SK-N-SH treated with all-trans-retinoic acid at 6 μM for 48 hours (cell line): ENCODE results near the gene SEC14L1.
A peak's percentile ranks its signal among the peaks of the same experiment; 100 is the strongest.
"Not testable (repeated sequence)": the region's sequence is repeated elsewhere in the genome, so short reads cannot be mapped to it uniquely, and the experiment has no call there.

Experiments
- ATAC-seq: fragments of 200-7000 bp; cut with Tn5 transposase; 3 replicates; pipeline ENCODE4 v1.9.1; 2020; ENCODE audit warnings: mild to moderate bottlenecking, moderate library complexity
- ARNTL ChIP-seq: fragments of 450-650 bp; formaldehyde crosslinking; IDR thresholded peaks from 2 replicates; pipeline ENCODE4 v1.5.0; 2020; ENCODE audit warnings: low read depth, mild to moderate bottlenecking, moderate library complexity, borderline replicate concordance
- BACH2 ChIP-seq: fragments of 250-450 bp; sonication (Bioruptor Pico); IDR thresholded peaks from 2 replicates; pipeline ENCODE4 v1.9.0; 2021; ENCODE audit warnings: mild to moderate bottlenecking, borderline replicate concordance
- CREB5 ChIP-seq: fragments of 250-450 bp; sonication (Bioruptor Pico); IDR thresholded peaks from 2 replicates; pipeline ENCODE4 v1.5.1; 2020; ENCODE audit warnings: low read depth, mild to moderate bottlenecking, moderate library complexity
- CSDC2 ChIP-seq: fragments of 250-450 bp; sonication (Bioruptor Pico); IDR thresholded peaks from 2 replicates; pipeline ENCODE4 v1.5.0; 2020; ENCODE audit warnings: mild to moderate bottlenecking, moderate library complexity
- CSRNP3 ChIP-seq: fragments of 250-450 bp; sonication (Bioruptor Pico); IDR thresholded peaks from 2 replicates; pipeline ENCODE4 v1.5.1; 2021; ENCODE audit warnings: mild to moderate bottlenecking, moderate library complexity
- ESRRG ChIP-seq: fragments of 250-450 bp; sonication (Bioruptor Pico); IDR thresholded peaks from 2 replicates; pipeline ENCODE4 v1.6.1; 2021; ENCODE audit warnings: mild to moderate bottlenecking
- GLIS3 ChIP-seq: fragments of 250-450 bp; sonication (Bioruptor Pico); IDR thresholded peaks from 2 replicates; pipeline ENCODE4 v1.5.0; 2020; ENCODE audit warnings: mild to moderate bottlenecking, moderate library complexity
- ISL1 ChIP-seq: fragments of 250-450 bp; sonication (Bioruptor Pico); IDR thresholded peaks from 2 replicates; pipeline ENCODE4 v2.1.2; 2022; ENCODE audit warnings: mild to moderate bottlenecking, moderate library complexity
- PATZ1 ChIP-seq: fragments of 250-450 bp; sonication (Bioruptor Pico); IDR thresholded peaks from 2 replicates; pipeline ENCODE4 v1.8.0; 2020; ENCODE audit warnings: mild to moderate bottlenecking, moderate library complexity, borderline replicate concordance
- PPARA ChIP-seq: fragments of 250-450 bp; sonication (Bioruptor Pico); IDR thresholded peaks from 2 replicates; pipeline ENCODE4 v1.5.0; 2020; ENCODE audit warnings: mild to moderate bottlenecking, borderline replicate concordance
- RARB ChIP-seq: fragments of 250-450 bp; sonication (Bioruptor Pico); IDR thresholded peaks from 2 replicates; pipeline ENCODE4 v1.8.0; 2021; ENCODE audit warnings: mild to moderate bottlenecking, moderate library complexity
- SNAI2 ChIP-seq: fragments of 250-450 bp; sonication (Bioruptor Pico); IDR thresholded peaks from 2 replicates; pipeline ENCODE4 v1.5.0; 2020; ENCODE audit warnings: mild to moderate bottlenecking, moderate library complexity
- TOX ChIP-seq: fragments of 250-450 bp; sonication (Bioruptor Pico); IDR thresholded peaks from 2 replicates; pipeline ENCODE4 v1.8.0; 2021; ENCODE audit warnings: mild to moderate bottlenecking, moderate library complexity, borderline replicate concordance
- TSHZ2 ChIP-seq: fragments of 250-450 bp; sonication (Bioruptor Pico); IDR thresholded peaks from 2 replicates; pipeline ENCODE4 v1.5.0; 2020; ENCODE audit warnings: mild to moderate bottlenecking, moderate library complexity
- ZFP3 ChIP-seq: fragments of 250-450 bp; sonication (Bioruptor Pico); IDR thresholded peaks from 2 replicates; pipeline ENCODE4 v1.5.0; 2020; ENCODE audit warnings: mild to moderate bottlenecking, moderate library complexity
- ZFP30 ChIP-seq: fragments of 450-650 bp; formaldehyde crosslinking; IDR thresholded peaks from 2 replicates; pipeline ENCODE4 v1.5.0; 2022; ENCODE audit warnings: mild to moderate bottlenecking, moderate library complexity
- ZNF565 ChIP-seq: fragments of 450-650 bp; formaldehyde crosslinking; conservative IDR thresholded peaks from 2 replicates; pipeline ENCODE4 v1.5.0; 2020; ENCODE audit warnings: low read depth, mild to moderate bottlenecking, moderate library complexity
- ZNF70 ChIP-seq: fragments of 450-650 bp; formaldehyde crosslinking; IDR thresholded peaks from 2 replicates; pipeline ENCODE4 v1.5.0; 2020; ENCODE audit warnings: mild to moderate bottlenecking, moderate library complexity
- ZNF8 ChIP-seq: fragments of 450-650 bp; formaldehyde crosslinking; IDR thresholded peaks from 2 replicates; pipeline ENCODE4 v1.5.0; 2020; ENCODE audit warnings: mild to moderate bottlenecking, moderate library complexity
- TF ChIP-seq, protein P1 (sequence below): fragments of 250-450 bp; sonication (Bioruptor Pico); IDR thresholded peaks from 2 replicates; pipeline ENCODE4 v1.8.0; 2021; ENCODE audit warnings: low read depth, mild to moderate bottlenecking, moderate library complexity, borderline replicate concordance

The SEC14L1 gene

DNA sequence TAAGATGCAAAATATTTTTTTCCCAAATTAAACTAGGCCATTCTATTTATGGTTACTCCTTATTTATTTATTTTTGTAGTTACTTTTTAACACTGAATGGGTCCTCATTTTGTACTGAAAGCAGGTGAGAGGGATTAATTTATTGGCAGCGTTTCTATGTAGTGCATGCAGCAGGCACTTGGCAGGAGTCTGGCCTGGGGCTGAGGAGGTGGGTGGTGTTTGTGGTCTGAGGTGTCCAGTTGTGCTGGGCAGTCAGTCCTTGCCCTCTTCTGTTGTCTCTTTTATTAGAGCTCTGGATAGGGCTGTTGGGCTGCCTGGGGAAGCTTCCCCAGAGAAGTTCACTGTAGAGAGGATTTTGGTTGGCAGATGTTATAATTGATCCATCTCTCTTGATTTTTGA is 12.7 kb downstream of the SEC14L1 start:
- peak; percentile 56 for ATAC-seq
- no peak for TF ChIP-seq PPARA (CRISPR knock-in tag)
- TF ChIP-seq RARB (CRISPR knock-in tag), result no peak
- TF ChIP-seq ZFP3, result no peak
- no peak for TF ChIP-seq TOX

DNA sequence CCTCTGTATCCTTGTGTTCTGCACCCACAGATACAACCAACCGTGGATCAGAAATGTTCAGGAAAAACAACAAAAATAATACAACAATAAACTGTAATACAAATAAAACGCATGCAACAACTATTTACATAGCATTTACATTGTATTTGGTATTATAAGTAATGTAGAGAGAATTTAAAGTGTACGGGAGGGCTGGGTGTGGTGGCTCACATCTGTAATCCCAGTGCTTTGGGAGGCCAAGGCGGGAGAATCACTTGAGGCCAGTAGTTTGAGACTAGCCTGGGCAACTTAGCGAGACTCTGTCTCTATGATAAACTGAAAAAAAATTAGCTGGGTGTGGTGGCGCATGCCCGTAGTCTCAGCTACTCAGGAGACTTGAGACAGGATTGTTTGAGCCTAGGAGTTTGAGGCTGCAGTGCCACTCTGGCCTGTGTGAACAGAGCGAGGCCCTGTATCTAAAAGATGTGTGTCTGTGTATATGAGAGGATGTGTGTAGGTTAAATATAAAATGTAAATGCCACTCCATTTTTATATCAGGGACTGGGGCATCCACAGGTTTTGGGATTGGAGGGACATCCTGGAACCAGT is 13.3 kb downstream of the SEC14L1 start:
- no peak for TF ChIP-seq PATZ1 (CRISPR knock-in tag)
- no peak for TF ChIP-seq CSDC2
- TF ChIP-seq ZFP30 (CRISPR knock-in tag), result no peak
- no peak for TF ChIP-seq CSRNP3 (CRISPR knock-in tag)
- TF ChIP-seq TOX, result no peak
- TF ChIP-seq ZNF70 (CRISPR knock-in tag), result no peak
- TF ChIP-seq, protein P1, sequence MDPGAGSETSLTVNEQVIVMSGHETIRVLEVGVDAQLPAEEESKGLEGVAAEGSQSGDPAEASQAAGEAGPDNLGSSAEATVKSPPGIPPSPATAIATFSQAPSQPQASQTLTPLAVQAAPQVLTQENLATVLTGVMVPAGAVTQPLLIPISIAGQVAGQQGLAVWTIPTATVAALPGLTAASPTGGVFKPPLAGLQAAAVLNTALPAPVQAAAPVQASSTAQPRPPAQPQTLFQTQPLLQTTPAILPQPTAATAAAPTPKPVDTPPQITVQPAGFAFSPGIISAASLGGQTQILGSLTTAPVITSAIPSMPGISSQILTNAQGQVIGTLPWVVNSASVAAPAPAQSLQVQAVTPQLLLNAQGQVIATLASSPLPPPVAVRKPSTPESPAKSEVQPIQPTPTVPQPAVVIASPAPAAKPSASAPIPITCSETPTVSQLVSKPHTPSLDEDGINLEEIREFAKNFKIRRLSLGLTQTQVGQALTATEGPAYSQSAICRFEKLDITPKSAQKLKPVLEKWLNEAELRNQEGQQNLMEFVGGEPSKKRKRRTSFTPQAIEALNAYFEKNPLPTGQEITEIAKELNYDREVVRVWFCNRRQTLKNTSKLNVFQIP (CRISPR knock-in tag), result no peak
- TF ChIP-seq ZNF565 (CRISPR knock-in tag), result no peak
- no peak for TF ChIP-seq ISL1 (CRISPR knock-in tag)
- TF ChIP-seq TSHZ2 (CRISPR knock-in tag), result no peak
- no peak for TF ChIP-seq ESRRG (CRISPR knock-in tag)
- TF ChIP-seq ARNTL (CRISPR knock-in tag), result no peak
- no peak for TF ChIP-seq ZFP3
- TF ChIP-seq GLIS3, result no peak
- TF ChIP-seq BACH2 (CRISPR knock-in tag), result no peak
- TF ChIP-seq PPARA (CRISPR knock-in tag), result no peak
- no peak for TF ChIP-seq SNAI2 (CRISPR knock-in tag)
- no peak for TF ChIP-seq ZNF8 (CRISPR knock-in tag)
- no peak for TF ChIP-seq CREB5 (CRISPR knock-in tag)
- TF ChIP-seq RARB (CRISPR knock-in tag), result no peak

GRCh38 chr17:77155125-77155524 is 14.4 kb downstream of the SEC14L1 start:
- no peak for ATAC-seq
- TF ChIP-seq ZFP3 (no peak), ZNF70 (CRISPR knock-in tag) (no peak), PPARA (CRISPR knock-in tag) (no peak), SNAI2 (CRISPR knock-in tag) (no peak), CSRNP3 (CRISPR knock-in tag) (no peak), ZFP30 (CRISPR knock-in tag) (no peak), BACH2 (CRISPR knock-in tag) (no peak), TOX (no peak), ZNF565 (CRISPR knock-in tag) (no peak), PATZ1 (CRISPR knock-in tag) (no peak)

More for the DNA sequence above, 13.3 kb downstream of the SEC14L1 start:
- ATAC-seq, result peak; percentile 21; the same call in 1 of the 3 replicates

- ATAC-seq, result not testable (repeated sequence)
Measured at GRCh38 chr17:77157766-77158165, 17.0 kb downstream of the SEC14L1 start.
